GM12878 (cell line): ENCODE measurements around the gene TRIL. TPM values are rescaled to one million over a fixed set of nuclear protein-coding genes. Genes with fewer than 3 reads are reported as not detected.

Experiments
- ATAC-seq: fragments of 200-7000 bp; cut with Tn5 transposase; 3 replicates; pipeline ENCODE4 v1.9.1; 2020; ENCODE audit warnings: mild to moderate bottlenecking, moderate library complexity
- BruUV-seq: library from RNA; stranded (reverse); fragments of 400-500 nt; replicated peaks from 2 replicates; lab custom pipeline; 2021; lab: Mats Ljungman, UMichigan
- CTCF ChIA-PET: fragments of 300-600 bp; sonication (Branson Sonifier 250); formaldehyde crosslinking; extraction: SDS; loops from one replicate; lab custom pipeline; 2021; ENCODE audit warnings: inconsistent platforms; lab: Yijun Ruan, JAX
- POLR2A ChIA-PET: fragments of 350-600 bp; formaldehyde crosslinking; extraction: SDS; loops from one replicate; lab custom pipeline; 2021; ENCODE audit warnings: inconsistent platforms; lab: Charles Lee
- RAD21 ChIA-PET: fragments of 300-600 bp; sonication (Branson Sonifier 250); formaldehyde crosslinking; loops from one replicate; lab custom pipeline; 2023; ENCODE audit warnings: antibody characterized with exemption; ENCODE audit not compliant: unreplicated experiment; lab: Charles Lee
- SMC1A ChIA-PET: fragments of 300-600 bp; sonication (Branson Sonifier 250); formaldehyde crosslinking; loops from one replicate; lab custom pipeline; 2023; ENCODE audit not compliant: unreplicated experiment, uncharacterized antibody; lab: Charles Lee
- DNase-seq: peaks from one replicate; pipeline ENCODE4 v3.0.0-alpha.2; 2011; ENCODE audit warnings: low read depth, low spot score
- FAIRE-seq: peaks from 3 replicates; lab custom pipeline; 2011; peaks lifted over from hg19 to GRCh38; lab: Jason Lieb, UNC
- H2AFZ ChIP-seq: 2 replicates; pipeline ENCODE4 v1.6.0; 2011; ENCODE audit warnings: low read depth, low read length, control low read depth; ENCODE audit not compliant: control insufficient read depth
- H3K27ac ChIP-seq: 2 replicates; pipeline ENCODE4 v1.5.1; 2011; ENCODE audit warnings: control low read depth; ENCODE audit not compliant: control insufficient read depth, insufficient read depth
- H3K27me3 ChIP-seq, 2 experiments: replicated peaks in 1 of 2; 2 replicates each; pipeline versions ENCODE4 v1.6.0 to v1.6.1; 2011; ENCODE audit warnings: low read length in 1 of 2; ENCODE audit not compliant: control insufficient read depth in 2 of 2, insufficient read depth in 2 of 2
- H3K36me3 ChIP-seq, 2 experiments: 2 replicates each; pipeline ENCODE4 v1.5.1; 2011; ENCODE audit warnings: low read length in 1 of 2; ENCODE audit not compliant: control insufficient read depth in 2 of 2, insufficient read depth in 2 of 2
- H3K4me1 ChIP-seq: 2 replicates; pipeline ENCODE4 v1.6.1; 2011; ENCODE audit warnings: mild to moderate bottlenecking, low read length, moderate library complexity, mixed read lengths; ENCODE audit not compliant: control insufficient read depth, insufficient read depth
- H3K4me2 ChIP-seq: 2 replicates; pipeline ENCODE4 v1.6.0; 2011; ENCODE audit warnings: control low read depth; ENCODE audit not compliant: control insufficient read depth, insufficient read depth
- H3K4me3 ChIP-seq: fragments of 200-600 bp; sonication (generic); 2 replicates; pipeline ENCODE4 v1.5.1; 2016
- H3K79me2 ChIP-seq: 2 replicates; pipeline ENCODE4 v1.6.0; 2011; ENCODE audit warnings: low read length; ENCODE audit not compliant: control insufficient read depth, insufficient read depth
- H3K9ac ChIP-seq: 2 replicates; pipeline ENCODE4 v1.8.0; 2011; ENCODE audit warnings: low read length, control low read depth, mixed read lengths; ENCODE audit not compliant: control insufficient read depth, insufficient read depth
- H3K9me3 ChIP-seq: replicated peaks from 3 replicates; pipeline ENCODE4 v1.5.1; 2011; ENCODE audit warnings: mild to moderate bottlenecking, low read length; ENCODE audit not compliant: control insufficient read depth, insufficient read depth
- H4K20me1 ChIP-seq: 2 replicates; pipeline ENCODE4 v1.6.0; 2011; ENCODE audit not compliant: control insufficient read depth, insufficient read depth
- E2F8 ChIP-seq: fragments of 450-650 bp; IDR thresholded peaks from 2 replicates; pipeline ENCODE4 v1.6.1; 2018; ENCODE audit warnings: mild to moderate bottlenecking, low read depth, moderate library complexity; ENCODE audit not compliant: partially characterized antibody
- KAT2A ChIP-seq: conservative IDR thresholded peaks from 2 replicates; pipeline ENCODE4 v1.6.1; 2011; ENCODE audit warnings: low read depth, low read length; ENCODE audit not compliant: control insufficient read depth
- KDM1A ChIP-seq: fragments of 200-600 bp; sonication (generic); IDR thresholded peaks from 2 replicates; pipeline ENCODE4 v1.6.1; 2016; ENCODE audit warnings: borderline replicate concordance
- NR2F1 ChIP-seq: fragments of 450-650 bp; conservative IDR thresholded peaks from 2 replicates; pipeline ENCODE4 v1.6.1; 2017; ENCODE audit warnings: mild to moderate bottlenecking
- POLR2AphosphoS5 ChIP-seq: IDR thresholded peaks from 2 replicates; pipeline ENCODE4 v1.6.1; 2011; ENCODE audit warnings: mild to moderate bottlenecking, low read length, inconsistent platforms
- RBBP5 ChIP-seq: fragments of 200-600 bp; sonication (generic); conservative IDR thresholded peaks from 2 replicates; pipeline ENCODE4 v1.6.1; 2016
- SMC3 ChIP-seq: IDR thresholded peaks from 2 replicates; pipeline ENCODE4 v1.6.1; 2011; ENCODE audit warnings: low read length, improper control_type of control experiment, borderline replicate concordance
- SUZ12 ChIP-seq: fragments of 200-600 bp; sonication (generic); IDR thresholded peaks from one replicate; pipeline ENCODE4 v1.6.1; 2018; ENCODE audit warnings: antibody characterized with exemption, mild to moderate bottlenecking; ENCODE audit not compliant: unreplicated experiment
- WGBS: methylation state at CpG from one replicate; pipeline ENCODE4 v1.1.6; 2016; ENCODE audit warnings: low lambda C conversion rate; ENCODE audit not compliant: insufficient replicate concordance, insufficient coverage; ENCODE audit errors: missing lambda C conversion rate; 5-methylcytosine and 5-hydroxymethylcytosine counted together
- in situ Hi-C: fragments of 300-500 bp; cut with MboI; formaldehyde crosslinking; loops from 9 replicates; pipeline ENCODE4 v1.14.3; 2018; ENCODE audit warnings: mixed read lengths
- intact Hi-C: fragments of 100-400 bp; cut with micrococcal nuclease; formaldehyde crosslinking; loops from one replicate; pipeline ENCODE4 v1.14.2; 2022; ENCODE audit not compliant: unreplicated experiment
- polyA plus RNA-seq, 11 experiments: library from polyadenylated mRNA; depleted of rRNA in 4 of 11; unstranded in 6 of 11; stranded (reverse) in 5 of 11; fragments of >200 nt; fragmentation: Nextera tagmentation in 4 of 11; fragmentation: Illumina TruSeq in 1 of 11; extraction: Ambion mirVana in 4 of 11; extraction: Trizol in 1 of 11; gene quantifications; 1 replicate in 1 of 11; 2 replicates in 10 of 11; pipeline versions ENCODE4 v1.2.1 to v1.2.3, GENCODE V29; 2011 to 2016; ENCODE audit warnings: inconsistent platforms in 2 of 11, missing spikeins in 2 of 11, low read depth in 1 of 11
- total RNA-seq, 4 experiments: library from RNA; depleted of rRNA in 3 of 4; stranded (reverse); fragments of >200 nt in 3 of 4; fragmentation: Illumina TruSeq in 1 of 4; extraction: Trizol in 1 of 4; gene quantifications; 2 replicates each; pipeline versions ENCODE4 v1.2.1 to v1.2.3, GENCODE V29; 2013 to 2021

The TRIL gene
- total and polyA plus RNA-seq, 10 of the 15 experiments (the other 5 are each of a cell fraction or from before 2014, with no cell fraction given): not detected

- ChIA-PET CTCF (interaction anchor here (0.9 kb wide), 1 partner anchor 30 kb away, joined by 3 read pairs; no protein-coding TSS in a partner anchor), POLR2A (no interaction called here)
Observed at GRCh38 chr7:28957064-28957750, 923 bp downstream of the TRIL start.

More at GRCh38 chr7:28957064-28957750, 923 bp downstream of the TRIL start:
- WGBS: 12% methylated on average over 49 of the region's 59 CpGs
- RAD21 ChIA-PET: no interaction called here
- in situ Hi-C loops: no loop called here
- H3K27me3 ChIP-seq: peaks cover 11 to 17% of the 10 kb centered on the region in 2 experiments
- TF ChIP-seq POLR2AphosphoS5: no peak
- TF ChIP-seq SMC3: no peak
- TF ChIP-seq E2F8: no peak
- no peak for TF ChIP-seq KDM1A
- TF ChIP-seq KAT2A: no peak
- TF ChIP-seq RBBP5: no peak
- TF ChIP-seq NR2F1: no peak
- no peak for TF ChIP-seq SUZ12
- H3K27ac ChIP-seq: no peak overlapping the region
- no peak overlapping the region for H3K9ac ChIP-seq
- no peak overlapping the region for H3K4me2 ChIP-seq
- FAIRE-seq (no peak), ATAC-seq (no peak), DNase-seq (no peak)
- no peaks in the 10 kb centered on the region for H3K79me2 ChIP-seq
- intact Hi-C loops: no loop called here
- SMC1A ChIA-PET: no interaction called here
- no peak overlapping the region for H2AFZ ChIP-seq
- no peaks in the 10 kb centered on the region for H3K4me1 ChIP-seq
- peaks cover 3% of the 10 kb centered on the region; the same call in 2 of the 3 replicates for H3K9me3 ChIP-seq
- H3K4me3 ChIP-seq: no peak overlapping the region
- no peaks in the 10 kb centered on the region for H4K20me1 ChIP-seq
- no TSS peak for BruUV-seq
- no peaks in the 10 kb centered on the region for H3K36me3 ChIP-seq
